Activated T-cell treated with anti-CD3 and anti-CD28 coated beads, Interleukin-2, amount 50 U/mL, for 72 hours (primary cell): ENCODE measurements around the gene RHOB. TPM values are rescaled to one million over a fixed set of nuclear protein-coding genes. Genes with fewer than 3 reads are reported as not detected.
A peak's percentile ranks its signal among the peaks of the same experiment; 100 is the strongest.

Experiments
- ATAC-seq, 2 donors: fragments of 150-1000 bp; cut with Tn5 transposase; replicated peaks in 1 of 2; 2 replicates each; pipeline ENCODE4 v1.10.0; 2021; ENCODE audit warnings: moderate library complexity in 2 of 2, mild to moderate bottlenecking in 1 of 2
- DNase-seq, 2 donors: peaks; one replicate each; pipeline ENCODE4 v3.0.0; 2021 to 2022; ENCODE audit warnings: mixed read lengths in 1 of 2
- H3K27ac Mint-ChIP-seq: one replicate; pipeline ENCODE4 v1.8.0; 2022; ENCODE audit warnings: mild to moderate bottlenecking, moderate library complexity, mixed read lengths
- H3K27me3 Mint-ChIP-seq: one replicate; pipeline ENCODE4 v1.8.0; 2022; ENCODE audit warnings: low read depth, mixed read lengths
- H3K36me3 Mint-ChIP-seq, 2 donors: one replicate each; pipeline ENCODE4 v1.8.0; 2022; ENCODE audit warnings: mixed read lengths in 2 of 2, mild to moderate bottlenecking in 1 of 2; ENCODE audit not compliant: insufficient read depth in 2 of 2
- H3K4me1 Mint-ChIP-seq: one replicate; pipeline ENCODE4 v1.8.0; 2022; ENCODE audit warnings: low read depth, mixed read lengths
- H3K4me3 Mint-ChIP-seq, 2 donors: one replicate each; pipeline ENCODE4 v1.8.0; 2022; ENCODE audit warnings: mild to moderate bottlenecking in 2 of 2, mixed read lengths in 2 of 2, moderate library complexity in 2 of 2
- H3K9me3 Mint-ChIP-seq, 2 donors: one replicate each; pipeline ENCODE4 v1.8.0; 2022; ENCODE audit warnings: mixed read lengths in 2 of 2
- total RNA-seq, 2 donors: library from RNA; stranded (reverse); gene quantifications; one replicate each; pipeline ENCODE4 v1.2.3, GENCODE V29; 2022

Gene RHOB
- total RNA-seq, 2 donors from 2014 or later, result 17.5 to 44.7 TPM

DNA sequence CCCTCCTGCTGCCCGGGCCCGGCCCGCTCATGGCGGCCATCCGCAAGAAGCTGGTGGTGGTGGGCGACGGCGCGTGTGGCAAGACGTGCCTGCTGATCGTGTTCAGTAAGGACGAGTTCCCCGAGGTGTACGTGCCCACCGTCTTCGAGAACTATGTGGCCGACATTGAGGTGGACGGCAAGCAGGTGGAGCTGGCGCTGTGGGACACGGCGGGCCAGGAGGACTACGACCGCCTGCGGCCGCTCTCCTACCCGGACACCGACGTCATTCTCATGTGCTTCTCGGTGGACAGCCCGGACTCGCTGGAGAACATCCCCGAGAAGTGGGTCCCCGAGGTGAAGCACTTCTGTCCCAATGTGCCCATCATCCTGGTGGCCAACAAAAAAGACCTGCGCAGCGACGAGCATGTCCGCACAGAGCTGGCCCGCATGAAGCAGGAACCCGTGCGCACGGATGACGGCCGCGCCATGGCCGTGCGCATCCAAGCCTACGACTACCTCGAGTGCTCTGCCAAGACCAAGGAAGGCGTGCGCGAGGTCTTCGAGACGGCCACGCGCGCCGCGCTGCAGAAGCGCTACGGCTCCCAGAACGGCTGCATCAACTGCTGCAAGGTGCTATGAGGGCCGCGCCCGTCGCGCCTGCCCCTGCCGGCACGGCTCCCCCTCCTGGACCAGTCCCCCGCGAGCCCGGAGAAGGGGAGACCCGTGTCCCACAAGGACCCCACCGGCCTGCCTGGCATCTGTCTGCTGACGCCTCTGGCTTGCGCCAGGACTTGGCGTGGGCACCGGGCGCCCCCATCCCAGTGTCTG lies 767 bp downstream of the RHOB start:
- no peaks in the 10 kb centered on the region for H3K4me1 Mint-ChIP-seq
- ATAC-seq (peak in 1 of 2 donors; percentile 5), DNase-seq (peak; percentile 26 to 27)
- peaks cover 0 to 2% of the 10 kb centered on the region in 2 donors for H3K36me3 Mint-ChIP-seq
- peaks cover 34% of the 10 kb centered on the region for H3K27me3 Mint-ChIP-seq
- no peak overlapping the region for H3K27ac Mint-ChIP-seq
- H3K4me3 Mint-ChIP-seq, result peak overlapping the region; percentile 79 to 88
- no peaks in the 10 kb centered on the region for H3K9me3 Mint-ChIP-seq

DNA sequence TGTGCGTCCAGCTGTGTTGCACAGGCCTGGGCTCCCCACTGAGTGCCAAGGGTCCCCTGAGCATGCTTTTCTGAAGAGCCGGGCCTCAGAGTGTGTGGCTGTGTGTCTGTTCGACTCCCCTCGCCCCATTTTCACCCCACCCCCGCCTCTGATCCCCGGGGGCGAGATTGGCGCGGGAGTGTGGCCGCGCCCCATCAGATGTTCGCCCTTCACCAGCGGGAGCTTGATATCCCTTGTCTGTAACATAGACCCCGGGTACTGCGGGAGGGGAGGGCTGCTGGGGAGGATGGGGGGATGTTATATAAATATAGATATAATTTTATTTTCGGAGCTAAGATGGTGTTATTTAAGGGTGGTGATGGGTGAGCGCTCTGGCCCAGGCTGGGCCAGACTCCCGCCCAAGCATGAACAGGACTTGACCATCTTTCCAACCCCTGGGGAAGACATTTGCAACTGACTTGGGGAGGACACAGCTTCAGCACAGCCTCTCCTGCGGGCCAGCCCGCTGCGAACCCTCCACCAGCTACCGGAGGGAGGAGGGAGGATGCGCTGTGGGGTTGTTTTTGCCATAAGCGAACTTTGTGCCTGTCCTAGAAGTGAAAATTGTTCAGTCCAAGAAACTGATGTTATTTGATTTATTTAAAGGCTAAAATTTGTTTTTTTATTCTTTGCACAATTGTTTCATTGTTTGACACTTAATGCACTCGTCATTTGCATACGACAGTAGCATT lies 1.5 kb downstream of the RHOB start:
- H3K4me3 Mint-ChIP-seq, result peak overlapping the region; percentile 79 to 88
- no peak overlapping the region for H3K27ac Mint-ChIP-seq
- H3K36me3 Mint-ChIP-seq, result peaks cover 0 to 2% of the 10 kb centered on the region in 2 donors
- DNase-seq, result no peak
- no peak for ATAC-seq
- H3K9me3 Mint-ChIP-seq, result no peaks in the 10 kb centered on the region
- no peaks in the 10 kb centered on the region for H3K4me1 Mint-ChIP-seq
- peaks cover 41% of the 10 kb centered on the region for H3K27me3 Mint-ChIP-seq

DNA sequence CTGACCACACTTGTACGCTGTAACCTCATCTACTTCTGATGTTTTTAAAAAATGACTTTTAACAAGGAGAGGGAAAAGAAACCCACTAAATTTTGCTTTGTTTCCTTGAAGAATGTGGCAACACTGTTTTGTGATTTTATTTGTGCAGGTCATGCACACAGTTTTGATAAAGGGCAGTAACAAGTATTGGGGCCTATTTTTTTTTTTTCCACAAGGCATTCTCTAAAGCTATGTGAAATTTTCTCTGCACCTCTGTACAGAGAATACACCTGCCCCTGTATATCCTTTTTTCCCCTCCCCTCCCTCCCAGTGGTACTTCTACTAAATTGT lies 2.1 kb downstream of the RHOB start:
- Mint-ChIP-seq H3K4me3 (peak overlapping the region; percentile 15 to 88), H3K27me3 (peaks cover 38% of the 10 kb centered on the region), H3K4me1 (no peaks in the 10 kb centered on the region), H3K36me3 (peaks cover 0 to 2% of the 10 kb centered on the region in 2 donors), H3K27ac (no peak overlapping the region), H3K9me3 (no peaks in the 10 kb centered on the region)
- ATAC-seq (no peak), DNase-seq (no peak)

DNA sequence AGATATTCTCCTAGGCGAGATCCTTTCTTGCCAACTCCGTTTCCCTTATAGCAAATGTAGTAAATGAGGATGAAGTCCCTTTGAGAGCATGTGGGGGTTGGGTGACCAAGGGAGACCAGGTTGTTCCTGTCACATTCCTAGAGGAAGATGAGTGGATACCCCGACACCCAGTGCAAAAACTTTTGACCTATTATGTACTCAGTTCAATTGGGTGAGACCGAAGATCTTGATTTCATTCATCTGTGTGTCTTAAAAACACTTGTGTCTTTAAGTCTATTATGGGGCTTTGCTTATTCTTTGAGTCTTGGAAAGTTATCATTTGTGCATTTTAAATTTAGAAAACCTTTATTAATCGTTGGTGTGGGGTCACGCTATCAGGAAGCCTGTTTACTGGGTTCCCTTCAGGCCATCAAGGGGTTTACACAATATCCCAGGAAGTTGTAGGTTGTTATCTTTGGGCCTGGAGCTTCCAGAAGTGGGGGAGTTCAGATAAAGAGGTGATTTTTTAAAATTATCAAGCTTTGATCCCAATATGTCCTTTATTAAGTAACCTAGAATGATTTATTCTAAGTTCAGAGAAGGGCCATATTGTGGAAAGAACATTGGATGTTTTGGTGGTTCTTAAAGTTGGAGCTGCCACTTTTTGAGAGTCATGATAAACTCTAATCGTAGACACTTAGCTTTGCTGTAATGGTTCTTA lies 2.8 kb downstream of the RHOB start:
- H3K9me3 Mint-ChIP-seq, result no peaks in the 10 kb centered on the region
- peaks cover 0 to 2% of the 10 kb centered on the region in 2 donors for H3K36me3 Mint-ChIP-seq
- DNase-seq (no peak), ATAC-seq (no peak)
- peaks cover 35% of the 10 kb centered on the region for H3K27me3 Mint-ChIP-seq
- H3K4me3 Mint-ChIP-seq, result peak overlapping the region in 1 of 2 donors; percentile 63
- no peaks in the 10 kb centered on the region for H3K4me1 Mint-ChIP-seq
- H3K27ac Mint-ChIP-seq, result peak overlapping the region; percentile 78

DNA sequence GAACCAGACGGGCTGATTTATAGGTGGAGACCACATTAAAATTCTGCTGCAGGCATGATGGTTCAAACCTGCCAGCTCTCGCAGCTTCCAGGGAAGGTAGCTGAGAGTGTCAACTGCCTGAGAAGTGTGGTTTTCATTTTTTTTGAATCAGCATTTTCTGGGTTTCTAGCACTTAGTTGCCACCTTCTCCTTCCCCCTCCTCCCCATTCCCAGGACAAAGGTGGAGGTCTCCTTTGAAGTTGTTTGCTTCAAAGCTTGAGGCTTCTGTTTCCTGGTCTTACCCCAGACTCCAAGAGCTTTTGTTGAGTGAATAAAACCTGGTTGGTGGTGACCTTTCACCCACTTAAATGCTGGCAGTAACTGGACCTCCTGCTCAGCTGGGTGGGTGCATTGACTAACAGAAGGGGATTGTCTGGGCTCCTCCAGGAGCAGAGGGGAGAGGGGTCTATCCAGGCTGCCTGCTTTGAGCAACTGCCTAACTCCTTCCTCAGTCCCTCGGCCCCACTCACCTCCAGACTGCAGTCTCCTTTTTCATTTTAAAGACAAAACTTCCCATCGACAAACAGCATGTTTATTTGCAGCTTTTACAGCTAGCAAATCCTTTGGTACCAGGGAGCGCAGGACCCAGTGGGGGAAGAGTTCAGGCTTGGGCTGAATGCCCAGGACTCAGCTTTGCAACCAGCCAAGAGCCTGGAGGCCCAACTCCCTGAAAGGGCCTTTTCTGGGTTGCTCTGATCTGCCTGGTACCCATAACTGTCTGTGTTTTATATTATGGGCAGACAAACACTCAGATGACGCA lies 3.5 kb downstream of the RHOB start:
- no peak overlapping the region for H3K4me3 Mint-ChIP-seq
- no peaks in the 10 kb centered on the region for H3K4me1 Mint-ChIP-seq
- no peak for DNase-seq
- peaks cover 29% of the 10 kb centered on the region for H3K27me3 Mint-ChIP-seq
- no peaks in the 10 kb centered on the region for H3K9me3 Mint-ChIP-seq
- no peak for ATAC-seq
- H3K36me3 Mint-ChIP-seq, result peaks cover 0 to 2% of the 10 kb centered on the region in 2 donors
- no peak overlapping the region for H3K27ac Mint-ChIP-seq

DNA sequence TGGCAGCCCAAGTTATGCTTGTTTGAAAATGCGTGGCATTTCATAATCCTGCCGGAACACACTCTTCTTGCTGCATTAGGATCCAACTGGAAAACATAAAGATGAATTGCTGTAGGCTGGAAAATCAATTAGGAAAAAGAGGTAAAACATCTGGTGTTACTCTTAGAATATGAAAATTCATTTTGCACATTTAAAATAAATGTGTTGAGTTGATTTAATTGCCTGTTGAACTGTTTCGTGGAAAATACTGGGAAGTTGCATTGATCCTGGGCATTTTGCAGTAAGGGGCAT lies 4.1 kb downstream of the RHOB start:
- Mint-ChIP-seq H3K27me3 (peaks cover 26% of the 10 kb centered on the region), H3K27ac (no peak overlapping the region), H3K4me1 (no peaks in the 10 kb centered on the region), H3K9me3 (no peaks in the 10 kb centered on the region), H3K4me3 (no peak overlapping the region), H3K36me3 (peaks cover 0 to 2% of the 10 kb centered on the region in 2 donors)
- ATAC-seq (no peak), DNase-seq (no peak)

DNA sequence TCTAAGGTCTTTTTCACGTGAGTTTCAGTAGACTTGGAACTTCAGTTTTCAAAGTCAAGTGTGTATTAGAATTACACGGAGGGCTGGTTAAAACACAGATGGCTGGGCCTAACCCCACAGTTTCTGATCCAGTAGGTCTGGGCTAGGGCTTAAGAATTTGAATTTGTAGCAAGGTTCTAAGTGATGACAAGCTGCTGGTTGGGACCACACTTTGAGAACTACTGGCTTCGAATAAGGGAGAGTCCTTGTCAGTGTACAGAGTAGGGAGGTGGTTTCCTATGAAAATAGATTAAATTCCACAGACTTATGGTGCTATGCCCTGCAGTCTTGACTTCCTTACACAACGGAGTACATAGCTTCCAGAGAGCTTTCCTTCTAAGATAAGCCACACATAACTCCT lies 4.5 kb downstream of the RHOB start:
- Mint-ChIP-seq H3K9me3 (no peaks in the 10 kb centered on the region), H3K36me3 (peaks cover 0 to 2% of the 10 kb centered on the region in 2 donors), H3K4me1 (peaks cover 4% of the 10 kb centered on the region), H3K27me3 (peaks cover 26% of the 10 kb centered on the region), H3K27ac (no peak overlapping the region), H3K4me3 (no peak overlapping the region)
- DNase-seq, result no peak
- ATAC-seq, result no peak

DNA sequence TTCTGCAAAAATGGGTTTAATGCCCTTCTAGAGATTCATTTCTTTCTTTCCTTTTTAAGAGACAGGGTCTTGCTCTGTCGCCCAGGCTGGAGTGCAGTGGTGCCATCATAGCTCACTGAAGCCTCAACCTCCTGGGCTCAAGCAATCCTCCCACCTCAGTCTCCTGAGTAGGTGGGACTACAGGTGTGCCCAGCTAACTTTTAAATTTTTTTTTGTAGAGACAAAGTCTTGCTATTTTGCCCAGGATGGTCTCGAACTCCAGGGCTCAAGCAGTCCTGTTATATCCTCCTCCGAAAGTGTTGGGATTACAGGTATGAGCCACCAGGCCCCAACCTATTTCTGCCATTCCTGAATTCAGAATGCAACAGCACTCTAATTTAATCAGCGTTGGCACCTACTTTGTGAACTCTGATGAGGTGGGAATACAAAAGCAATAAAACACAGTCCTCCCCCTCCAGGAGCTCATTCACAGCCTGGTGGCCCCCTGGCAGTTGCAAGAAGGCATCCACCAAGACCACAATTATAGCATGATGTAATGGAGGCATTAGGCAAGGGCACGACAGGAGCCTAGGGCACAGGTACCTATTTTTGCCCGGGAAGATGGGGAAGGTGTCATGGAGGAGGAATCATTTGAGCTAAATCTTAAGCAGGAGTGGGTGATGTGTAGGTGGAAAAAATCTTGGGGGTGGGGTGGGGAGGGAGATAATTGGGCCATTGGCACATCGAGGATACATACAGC lies 5.1 kb downstream of the RHOB start:
- H3K27ac Mint-ChIP-seq, result no peak overlapping the region
- H3K4me3 Mint-ChIP-seq, result no peak overlapping the region
- H3K9me3 Mint-ChIP-seq, result no peaks in the 10 kb centered on the region
- ATAC-seq (no peak), DNase-seq (no peak)
- peaks cover 26% of the 10 kb centered on the region for H3K27me3 Mint-ChIP-seq
- H3K36me3 Mint-ChIP-seq, result peaks cover 0 to 2% of the 10 kb centered on the region in 2 donors
- peaks cover 10% of the 10 kb centered on the region for H3K4me1 Mint-ChIP-seq

DNA sequence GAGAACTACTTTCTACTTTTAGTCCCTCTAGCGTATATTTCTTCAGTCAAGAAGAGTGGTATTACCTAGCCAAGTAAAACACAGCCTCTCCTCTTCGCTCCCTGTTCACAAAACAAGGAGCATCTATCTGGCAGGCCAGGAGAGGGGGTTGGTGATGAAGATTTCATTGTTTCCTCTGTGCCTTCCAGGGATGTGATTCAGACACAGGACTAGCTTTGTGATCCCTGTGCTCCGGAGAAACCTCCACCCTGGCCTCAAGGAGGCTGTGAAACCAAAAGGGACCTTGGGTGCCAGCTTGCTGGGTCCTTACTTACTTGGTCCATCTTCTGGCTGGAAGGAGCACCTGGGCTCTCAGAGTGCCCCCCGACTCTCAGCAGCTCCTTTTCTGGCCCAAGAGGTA lies 5.7 kb downstream of the RHOB start:
- H3K4me3 Mint-ChIP-seq, result no peak overlapping the region
- no peak overlapping the region for H3K27ac Mint-ChIP-seq
- H3K36me3 Mint-ChIP-seq, result peaks cover 0 to 2% of the 10 kb centered on the region in 2 donors
- H3K27me3 Mint-ChIP-seq, result peaks cover 24% of the 10 kb centered on the region
- no peaks in the 10 kb centered on the region for H3K9me3 Mint-ChIP-seq
- ATAC-seq (no peak), DNase-seq (no peak)
- peaks cover 16% of the 10 kb centered on the region for H3K4me1 Mint-ChIP-seq

DNA sequence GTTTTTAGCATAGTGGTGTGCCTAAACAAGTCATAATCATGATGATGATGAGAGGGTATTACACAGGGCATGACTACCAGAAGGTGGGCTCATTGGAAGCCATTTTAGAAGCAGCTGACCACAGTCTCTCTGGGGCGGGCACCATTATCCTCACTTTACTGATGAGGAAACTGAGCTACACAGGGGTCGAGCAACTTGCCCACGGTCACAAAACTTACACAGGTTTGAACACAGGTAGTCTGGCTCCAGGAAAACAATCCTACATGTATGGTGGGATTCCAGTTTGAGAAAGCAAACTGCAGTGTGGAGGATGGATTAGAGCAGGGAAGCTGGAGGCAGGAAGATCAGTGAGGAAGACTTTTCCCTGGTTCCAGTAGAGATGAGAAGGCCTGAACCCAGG lies 6.2 kb downstream of the RHOB start:
- Mint-ChIP-seq H3K36me3 (no peaks in the 10 kb centered on the region), H3K27ac (no peak overlapping the region), H3K4me1 (peaks cover 18% of the 10 kb centered on the region), H3K27me3 (peaks cover 21% of the 10 kb centered on the region), H3K9me3 (no peaks in the 10 kb centered on the region), H3K4me3 (no peak overlapping the region)
- DNase-seq, result no peak
- no peak for ATAC-seq

DNA sequence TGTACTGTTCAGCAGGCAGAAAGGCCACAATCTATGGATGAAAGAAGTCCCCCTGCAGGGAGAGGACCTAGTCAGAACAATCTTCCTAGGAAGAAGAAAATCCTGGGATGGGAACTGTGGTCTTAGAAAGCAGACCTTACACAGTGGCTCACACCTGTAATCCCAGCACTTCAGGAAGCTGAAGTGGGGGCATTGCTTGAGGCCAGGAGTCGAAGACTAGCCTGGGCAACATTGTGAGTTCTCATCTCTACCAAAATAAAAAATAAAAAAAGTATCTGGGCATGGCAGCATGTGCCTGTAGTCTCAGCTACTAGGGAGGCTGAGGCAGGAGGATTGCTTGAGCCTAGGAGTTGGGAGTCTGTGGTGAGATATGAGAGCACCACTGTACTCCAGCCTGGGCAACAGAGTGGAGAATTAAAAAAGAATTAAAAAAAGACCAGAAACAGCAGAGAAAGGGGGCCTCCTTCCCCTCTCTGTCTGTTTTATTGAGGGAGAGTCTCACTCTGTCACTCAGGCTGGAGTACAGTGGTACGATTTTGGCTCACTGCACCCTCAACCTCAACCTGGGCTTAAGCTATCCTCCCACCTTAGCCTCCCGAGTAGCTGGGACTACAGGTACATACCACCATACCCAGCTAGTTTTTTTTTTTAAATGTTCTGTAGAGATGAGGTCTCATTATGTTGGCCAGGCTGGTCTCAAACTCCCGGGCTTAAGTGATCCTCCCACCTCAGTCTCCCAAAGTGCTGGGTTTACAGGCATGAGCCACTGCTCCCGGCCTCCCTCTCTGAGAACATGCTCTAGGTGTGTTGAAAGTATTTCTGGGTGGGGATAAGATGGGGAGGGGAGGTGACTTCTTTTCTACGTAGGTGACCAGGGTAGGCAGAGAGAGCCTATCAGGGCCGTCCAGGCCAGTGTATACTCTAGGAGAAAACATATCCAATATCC lies 7.4 kb downstream of the RHOB start:
- Mint-ChIP-seq H3K4me3 (no peak overlapping the region), H3K27ac (no peak overlapping the region), H3K27me3 (peaks cover 23% of the 10 kb centered on the region), H3K9me3 (no peaks in the 10 kb centered on the region), H3K4me1 (peaks cover 18% of the 10 kb centered on the region), H3K36me3 (no peaks in the 10 kb centered on the region)
- DNase-seq, result no peak
- no peak for ATAC-seq
